HG03045 (cell line): Measurements from ENCODE around the gene CHST10.
"Not testable (repeated sequence)": the region's sequence is repeated elsewhere in the genome, so short reads cannot be mapped to it uniquely, and the experiment has no call there.

ENCODE experiments used
- ATAC-seq: cut with Tn5 transposase; IDR thresholded peaks from one replicate; pipeline ENCODE4 v1.9.1; 2021; ENCODE audit warnings: mild to moderate bottlenecking, moderate library complexity; ENCODE audit not compliant: unreplicated experiment

CHST10 gene

DNA sequence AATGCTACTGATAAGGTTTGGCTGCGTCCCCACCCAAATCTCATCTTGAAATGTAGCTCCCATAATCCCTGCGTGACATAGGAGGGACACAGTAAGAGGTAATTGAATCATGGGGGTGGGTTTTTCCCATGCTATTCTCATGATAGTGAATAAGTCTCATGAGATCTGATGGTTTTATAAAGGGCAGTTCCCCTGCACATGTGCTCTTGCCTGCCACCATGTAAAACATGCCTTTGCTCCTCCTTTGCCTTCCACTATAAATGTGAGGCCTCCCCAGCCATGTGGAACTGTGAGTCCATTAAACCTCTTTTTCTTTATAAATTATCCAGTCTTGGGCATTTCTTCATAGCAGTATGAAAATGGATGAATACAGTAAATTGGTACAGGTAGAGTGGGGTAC lies 75.0 kb downstream of the CHST10 start:
- ATAC-seq = not testable (repeated sequence)
